ENCODE data around the gene OPA1.

GRCh38 chr3:193593668-193594030 is 641 bp downstream of the OPA1 start:
- TF ChIP-seq CTCF (IDR thresholded peaks at IDR 0.05), result no peak
- TF ChIP-seq POLR2A (IDR thresholded peaks at IDR 0.05), result no peak
- TF ChIP-seq POLR2AphosphoS5 (IDR thresholded peaks at IDR 0.05), result no peak

Data from breast epithelium (tissue), 3 donors.